ENCODE measurements around the gene FAM13C.
"Not testable (repeated sequence)": the region's sequence is repeated elsewhere in the genome, so short reads cannot be mapped to it uniquely, and the experiment has no call there.

FAM13C gene

DNA sequence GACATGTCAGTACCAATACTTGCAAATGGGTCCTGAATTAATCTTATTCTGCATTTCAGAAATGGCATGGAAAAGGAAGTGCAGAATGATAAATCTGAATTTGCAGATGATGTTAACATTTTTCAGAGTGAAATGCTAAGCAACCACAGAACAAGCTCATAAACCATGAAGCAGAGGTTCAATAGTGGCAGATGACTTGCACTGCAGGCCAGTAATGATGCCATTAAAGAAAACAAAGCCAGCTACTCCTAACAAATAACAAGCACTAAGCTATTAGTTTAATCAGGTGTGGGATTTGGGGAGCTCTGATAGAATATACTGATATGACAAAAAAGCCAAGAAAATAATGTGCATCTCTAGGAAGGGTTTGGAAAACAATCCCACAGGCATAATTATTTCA lies 85.4 kb downstream of the FAM13C start:
- DNase-seq (ENCODE audit: low read depth) = no peak

- no peak for DNase-seq (ENCODE audit: low read depth)
Observed at GRCh38 chr10:59276133-59276532, 86.2 kb downstream of the FAM13C start.

- DNase-seq (ENCODE audit: low read depth) = no peak
Observed at GRCh38 chr10:59273445-59273844, 88.9 kb downstream of the FAM13C start.

DNA sequence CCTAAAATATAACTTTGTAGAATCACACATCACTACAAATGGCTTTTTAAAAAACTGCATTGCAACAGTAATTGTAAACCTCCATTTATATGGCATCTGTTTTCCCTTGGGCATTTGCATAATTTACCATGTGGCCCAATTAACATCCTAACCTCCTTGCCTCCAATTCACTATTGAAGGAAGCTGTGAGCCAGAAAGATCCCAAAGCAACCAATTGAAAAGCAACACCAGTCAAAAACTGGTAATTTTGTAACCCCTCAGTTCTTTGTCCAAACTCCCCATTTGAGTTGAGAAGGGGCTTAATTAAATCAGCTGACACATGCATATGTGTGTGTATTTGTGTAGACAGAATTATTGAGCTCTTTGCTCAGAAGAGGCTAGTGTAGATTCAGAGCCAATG lies 90.3 kb downstream of the FAM13C start:
- DNase-seq (ENCODE audit: low read depth) = no peak

DNA sequence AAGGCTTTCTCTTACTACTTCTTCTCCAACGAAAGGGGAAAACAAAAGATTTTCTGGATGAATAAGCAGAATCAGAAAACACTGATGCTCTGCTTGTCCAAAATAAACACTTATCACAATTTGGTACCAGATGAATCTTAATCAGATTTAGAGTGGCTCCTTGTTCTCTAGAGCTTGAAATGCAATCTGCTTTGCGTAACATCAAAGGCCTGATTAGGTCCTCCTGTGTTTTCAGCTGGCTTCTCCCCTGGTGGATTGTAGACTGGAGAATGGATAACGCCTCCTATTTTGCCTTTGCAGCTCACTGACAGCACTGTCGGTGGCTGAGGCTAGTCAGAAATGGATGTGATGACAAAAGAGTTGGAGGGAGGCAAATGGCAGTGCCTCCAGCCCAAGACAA lies 91.2 kb downstream of the FAM13C start:
- DNase-seq (ENCODE audit: low read depth) = no peak

- DNase-seq (ENCODE audit: low read depth) = no peak
Observed at GRCh38 chr10:59270492-59270891, 91.9 kb downstream of the FAM13C start.

GRCh38 chr10:59269651-59270050 lies 92.7 kb downstream of the FAM13C start:
- no peak for DNase-seq (ENCODE audit: low read depth)

- DNase-seq (ENCODE audit: low read depth) = no peak
Observed at GRCh38 chr10:59268460-59268859, 93.9 kb downstream of the FAM13C start.

GRCh38 chr10:59266321-59266720 lies 96.0 kb downstream of the FAM13C start:
- DNase-seq (ENCODE audit: low read depth) = no peak

GRCh38 chr10:59265141-59265540 lies 97.2 kb downstream of the FAM13C start:
- no peak for DNase-seq (ENCODE audit: low read depth)

GRCh38 chr10:59258890-59259289 lies 103.5 kb downstream of the FAM13C start:
- DNase-seq (ENCODE audit: low read depth) = no peak

- no peak for DNase-seq (ENCODE audit: low read depth)
Observed at GRCh38 chr10:59257224-59257623, 105.1 kb downstream of the FAM13C start.

GRCh38 chr10:59255463-59255862 lies 106.9 kb downstream of the FAM13C start:
- DNase-seq (ENCODE audit: low read depth) = no peak

- DNase-seq (ENCODE audit: low read depth) = no peak
Observed at GRCh38 chr10:59252491-59252890, 109.9 kb downstream of the FAM13C start.

GRCh38 chr10:59245686-59246085 lies 116.7 kb downstream of the FAM13C start:
- no peak for DNase-seq (ENCODE audit: low read depth)

DNA sequence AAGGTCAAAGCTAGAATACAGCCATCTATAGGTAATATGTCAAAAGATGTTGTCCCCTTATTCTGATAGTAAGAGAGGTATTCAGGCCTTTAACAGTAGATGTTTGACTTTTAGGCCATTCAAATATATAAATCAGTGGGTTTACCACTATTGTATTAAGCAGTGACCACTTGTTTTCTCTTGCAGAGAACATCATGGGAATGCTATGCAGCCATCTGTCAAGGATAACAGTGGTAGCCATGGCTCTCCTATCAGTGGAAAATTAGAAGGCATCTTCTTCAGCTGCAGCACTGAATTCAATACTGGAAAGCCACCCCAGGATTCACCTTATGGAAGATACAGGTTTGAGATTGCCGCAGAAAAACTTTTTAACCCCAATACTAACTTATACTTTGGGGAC lies 117.5 kb downstream of the FAM13C start:
- no peak for DNase-seq (ENCODE audit: low read depth)

DNA sequence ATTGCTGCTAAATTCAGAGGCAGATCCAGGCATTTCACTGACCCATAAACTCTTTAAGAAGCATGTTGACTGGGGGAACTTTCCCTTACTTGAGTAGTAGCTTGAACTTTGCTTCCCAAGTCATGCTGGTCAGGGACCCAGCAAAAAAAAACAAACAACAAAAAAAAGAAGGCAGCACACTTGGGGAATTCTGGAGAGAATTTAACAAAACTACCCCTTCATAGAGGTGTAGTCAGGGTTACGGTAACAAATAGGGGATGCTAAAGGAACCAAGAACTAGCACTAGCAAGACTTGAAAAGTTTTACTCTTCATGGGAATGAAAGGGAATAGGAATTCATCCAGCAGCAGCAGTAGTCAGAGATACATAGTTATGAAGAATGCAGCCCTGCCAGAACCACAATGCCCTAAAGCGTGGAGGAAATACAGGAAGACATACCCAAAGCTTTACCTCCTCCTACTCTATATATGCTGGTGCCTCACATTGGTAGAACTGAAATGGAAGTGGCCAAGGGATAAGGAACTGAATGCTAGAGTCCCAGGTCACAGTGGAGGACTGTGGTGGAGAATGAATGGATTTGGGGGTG lies 118.6 kb downstream of the FAM13C start:
- no peak for DNase-seq (ENCODE audit: low read depth)

DNA sequence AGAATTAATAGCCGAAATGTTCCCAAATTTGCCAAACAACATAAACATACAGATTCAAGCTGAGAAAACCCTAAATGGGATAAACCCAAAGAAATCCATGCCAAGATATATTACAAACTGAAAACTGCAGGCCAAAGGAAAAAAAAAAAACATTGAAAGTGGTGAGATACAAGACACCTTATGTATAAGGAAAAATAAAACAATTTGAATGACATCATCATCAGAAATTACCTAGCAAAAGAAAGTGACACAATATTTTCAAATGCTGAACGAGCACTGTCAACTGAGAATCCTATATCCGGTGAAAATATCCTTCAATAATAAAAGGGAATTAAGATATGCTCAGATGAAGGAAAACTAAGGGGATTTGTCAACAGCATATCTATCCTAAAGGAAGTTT lies 119.4 kb downstream of the FAM13C start:
- no peak for DNase-seq (ENCODE audit: low read depth)

GRCh38 chr10:59242057-59242456 lies 120.3 kb downstream of the FAM13C start:
- no peak for DNase-seq (ENCODE audit: low read depth)

- DNase-seq (ENCODE audit: low read depth) = no peak
Observed at GRCh38 chr10:59240582-59241183, 121.7 kb downstream of the FAM13C start.

DNA sequence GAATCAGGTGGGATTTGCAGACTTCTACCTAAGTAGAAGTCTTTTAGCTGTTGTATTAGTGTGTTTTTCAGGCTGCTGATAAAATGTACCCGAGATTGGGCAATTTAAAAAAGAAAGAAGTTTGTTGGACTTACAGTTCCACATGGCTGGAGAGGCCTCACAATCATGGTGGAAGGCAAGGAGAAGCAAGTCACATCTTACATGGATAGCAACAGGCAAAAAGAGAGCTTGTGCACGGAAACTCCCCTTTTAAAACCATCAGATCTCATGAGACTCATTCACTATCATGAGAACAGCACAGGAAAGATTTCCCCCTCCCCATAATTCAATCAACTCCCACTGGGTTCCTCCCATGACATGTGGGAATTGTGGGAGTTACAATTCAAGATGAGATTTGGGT lies 123.2 kb downstream of the FAM13C start:
- DNase-seq (ENCODE audit: low read depth) = not testable (repeated sequence)

DNA sequence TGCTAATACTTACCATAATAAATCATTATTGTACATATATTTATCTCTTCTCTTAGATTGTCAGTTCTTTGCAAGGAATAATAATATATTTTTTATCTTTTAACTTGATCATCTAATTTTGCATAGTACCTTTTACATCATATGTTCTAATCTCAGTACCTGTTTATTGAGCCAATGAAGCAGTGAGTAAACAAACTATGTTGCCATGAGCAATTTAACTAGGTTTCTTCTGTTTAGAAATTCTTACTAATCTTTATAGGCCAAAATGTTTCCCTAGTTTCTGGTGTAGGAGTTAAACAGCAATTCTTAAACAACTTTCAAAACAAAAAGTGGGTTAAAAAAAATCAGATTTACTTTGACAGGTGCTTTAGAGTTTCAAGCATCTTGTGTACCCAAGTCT lies 124.6 kb downstream of the FAM13C start:
- no peak for DNase-seq (ENCODE audit: low read depth)

GRCh38 chr10:59236064-59236697 lies 126.2 kb downstream of the FAM13C start:
- DNase-seq (ENCODE audit: low read depth) = no peak
